HepG2 (cell line): Measurements from ENCODE around the gene KIFC1. TPM values are rescaled to one million over a fixed set of nuclear protein-coding genes. Genes with fewer than 3 reads are reported as not detected.

Experiments
- ATF6 ChIP-seq: sonication (generic); formaldehyde crosslinking; conservative IDR thresholded peaks from 2 replicates; pipeline ENCODE4 v1.4.0; 2020; ENCODE audit warnings: missing genetic modification reagents
- DPF2 ChIP-seq: sonication (generic); formaldehyde crosslinking; IDR thresholded peaks from 2 replicates; pipeline ENCODE4 v1.4.0; 2020; ENCODE audit warnings: mild to moderate bottlenecking, low read depth, missing genetic modification reagents, borderline replicate concordance
- HOXA7 ChIP-seq: sonication (generic); formaldehyde crosslinking; IDR thresholded peaks from 2 replicates; pipeline ENCODE4 v1.8.1; 2022; ENCODE audit warnings: mild to moderate bottlenecking, missing genetic modification reagents, moderate library complexity
- JUNB ChIP-seq: sonication (generic); formaldehyde crosslinking; IDR thresholded peaks from 2 replicates; pipeline ENCODE4 v1.8.0; 2022; ENCODE audit warnings: missing genetic modification reagents, mild to moderate bottlenecking, borderline replicate concordance
- MYNN ChIP-seq: sonication (generic); formaldehyde crosslinking; IDR thresholded peaks from 2 replicates; pipeline ENCODE4 v1.4.0; 2020; ENCODE audit warnings: mild to moderate bottlenecking, low read depth, missing genetic modification reagents
- SNAPC4 ChIP-seq: sonication (generic); formaldehyde crosslinking; IDR thresholded peaks from 2 replicates; pipeline ENCODE4 v1.4.0; 2020; ENCODE audit warnings: mild to moderate bottlenecking, missing genetic modification reagents
- ZHX2 ChIP-seq, 2 experiments: sonication (generic) in 1 of 2; formaldehyde crosslinking in 1 of 2; IDR thresholded peaks; 2 replicates each; pipeline versions ENCODE4 v1.6.1 to v1.9.0; 2014 to 2022; ENCODE audit warnings: antibody characterized with exemption in 1 of 2, borderline replicate concordance in 1 of 2, inconsistent platforms in 1 of 2, low read depth in 1 of 2, missing genetic modification reagents in 1 of 2
- ZNF205 ChIP-seq: IDR thresholded peaks from 2 replicates; pipeline ENCODE4 v1.6.1; 2018; ENCODE audit warnings: missing biosample characterization, missing genetic modification reagents
- ZNF350 ChIP-seq: sonication (generic); formaldehyde crosslinking; IDR thresholded peaks from 2 replicates; pipeline ENCODE4 v1.4.0; 2020; ENCODE audit warnings: mild to moderate bottlenecking, low read depth, missing genetic modification reagents, borderline replicate concordance
- ZNF431 ChIP-seq: sonication (generic); formaldehyde crosslinking; IDR thresholded peaks from 2 replicates; pipeline ENCODE4 v1.9.0; 2022; ENCODE audit warnings: missing genetic modification reagents, low read depth, mild to moderate bottlenecking, borderline replicate concordance
- polyA plus RNA-seq, 8 experiments: library from polyadenylated mRNA; depleted of rRNA in 3 of 8; stranded (reverse) in 7 of 8; unstranded in 1 of 8; fragments of >200 nt; fragmentation: Illumina TruSeq in 4 of 8; extraction: Trizol in 4 of 8; gene quantifications; 2 replicates each; pipeline versions ENCODE4 v1.2.1 to v1.2.3, GENCODE V29; 2011 to 2016; ENCODE audit warnings: low read depth in 4 of 8, missing spikeins in 1 of 8, mixed read lengths in 1 of 8; ENCODE audit not compliant: insufficient read depth in 1 of 8
- total RNA-seq, 5 experiments: library from RNA; depleted of rRNA; stranded (reverse); fragments of >200 nt; fragmentation: Illumina TruSeq; extraction: Trizol; gene quantifications; 2 replicates each; pipeline ENCODE4 v1.2.3, GENCODE V29; 2016; ENCODE audit warnings: low read depth in 1 of 5

Gene KIFC1
- total and polyA plus RNA-seq, 2 of the 13 experiments (the other 11 are each of a cell fraction or from before 2014, with no cell fraction given): 25.0 to 45.5 TPM

GRCh38 chr6:33391278-33391921 is at the start of gene KIFC1 (continued):
- no peak for TF ChIP-seq SNAPC4 (CRISPR knock-in tag)
- peak; percentile 83; the same call in 1 of the 2 replicates for TF ChIP-seq HOXA7 (CRISPR knock-in tag)
- TF ChIP-seq ZNF205 (CRISPR knock-in tag): peak; percentile 84
- TF ChIP-seq ZHX2 (IDR thresholded peaks at IDR 0.05; ENCODE audit: low read depth): peak; percentile 99
- TF ChIP-seq ZHX2 (CRISPR knock-in tag; IDR thresholded peaks at IDR 0.05; ENCODE audit: borderline replicate concordance): no peak
- peak; percentile 99 for TF ChIP-seq ZNF350 (CRISPR knock-in tag)
- TF ChIP-seq JUNB (CRISPR knock-in tag): peak; percentile 89
- peak; percentile 96 for TF ChIP-seq MYNN (CRISPR knock-in tag)
- TF ChIP-seq ATF6 (CRISPR knock-in tag): peak; percentile 49; the same call in 1 of the 2 replicates
- TF ChIP-seq ZNF431: peak; percentile 82; the same call in 1 of the 2 replicates
- TF ChIP-seq DPF2 (CRISPR knock-in tag): no peak
